WTC11 (cell line): Measurements from ENCODE around the gene GALNT17. TPM values are rescaled to one million over a fixed set of nuclear protein-coding genes. Genes with fewer than 3 reads are reported as not detected.

Experiments
- ATAC-seq: fragments of 200-7000 bp; cut with Tn5 transposase; 2 replicates; pipeline ENCODE4 v1.10.0; 2021; ENCODE audit warnings: mild to moderate bottlenecking, moderate library complexity
- CTCF ChIA-PET: fragments of 300-600 bp; sonication (Branson Sonifier 250); formaldehyde crosslinking; loops from one replicate; lab custom pipeline; 2021; ENCODE audit warnings: antibody characterized with exemption; lab: Charles Lee
- POLR2A ChIA-PET: fragments of 350-600 bp; sonication (Branson Sonifier 250); formaldehyde crosslinking; loops from one replicate; lab custom pipeline; 2021; ENCODE audit warnings: antibody characterized with exemption; lab: Charles Lee
- DNase-seq: peaks from one replicate; pipeline ENCODE4 v3.0.0; 2021; ENCODE audit warnings: low spot score
- H3K27ac Mint-ChIP-seq: 2 replicates; pipeline ENCODE4 v1.8.0; 2021; ENCODE audit warnings: mixed read lengths
- H3K27me3 Mint-ChIP-seq: 2 replicates; pipeline ENCODE4 v1.8.0; 2021; ENCODE audit warnings: low read depth, mild to moderate bottlenecking, moderate library complexity, mixed read lengths
- H3K36me3 Mint-ChIP-seq: 2 replicates; pipeline ENCODE4 v1.8.0; 2021; ENCODE audit warnings: mixed read lengths
- H3K4me1 Mint-ChIP-seq: 2 replicates; pipeline ENCODE4 v1.8.0; 2022; ENCODE audit warnings: mixed read lengths
- H3K4me3 Mint-ChIP-seq: 2 replicates; pipeline ENCODE4 v1.8.0; 2021; ENCODE audit warnings: mild to moderate bottlenecking, moderate library complexity, mixed read lengths
- H3K9me3 Mint-ChIP-seq: 2 replicates; pipeline ENCODE4 v1.8.0; 2021; ENCODE audit warnings: mixed read lengths
- CREM ChIP-seq: sonication (generic); formaldehyde crosslinking; IDR thresholded peaks from 2 replicates; pipeline ENCODE4 v1.8.1; 2022; ENCODE audit warnings: mild to moderate bottlenecking, missing genetic modification reagents, moderate library complexity
- ELF4 ChIP-seq: sonication (generic); formaldehyde crosslinking; IDR thresholded peaks from 2 replicates; pipeline ENCODE4 v1.8.1; 2022; ENCODE audit warnings: low read depth, mild to moderate bottlenecking, moderate library complexity, missing genetic modification reagents
- EMX1 ChIP-seq: fragments of 250-450 bp; sonication (Bioruptor Pico); IDR thresholded peaks from 2 replicates; pipeline ENCODE4 v1.8.0; 2021; ENCODE audit warnings: mild to moderate bottlenecking
- ERG ChIP-seq: fragments of 250-450 bp; sonication (Bioruptor Pico); IDR thresholded peaks from 2 replicates; pipeline ENCODE4 v1.8.0; 2021; ENCODE audit warnings: mild to moderate bottlenecking
- FOXK1 ChIP-seq: sonication (generic); formaldehyde crosslinking; IDR thresholded peaks from 2 replicates; pipeline ENCODE4 v1.8.0; 2022; ENCODE audit warnings: mild to moderate bottlenecking, moderate library complexity, missing genetic modification reagents
- FOXP1 ChIP-seq: sonication (generic); formaldehyde crosslinking; IDR thresholded peaks from 2 replicates; pipeline ENCODE4 v1.8.0; 2022; ENCODE audit warnings: missing genetic modification reagents, mild to moderate bottlenecking, moderate library complexity, borderline replicate concordance
- MAX ChIP-seq: sonication (generic); formaldehyde crosslinking; IDR thresholded peaks from 2 replicates; pipeline ENCODE4 v1.8.0; 2022; ENCODE audit warnings: mild to moderate bottlenecking, missing genetic modification reagents
- NFE2L1 ChIP-seq: sonication (generic); formaldehyde crosslinking; IDR thresholded peaks from 2 replicates; pipeline ENCODE4 v1.8.1; 2023; ENCODE audit warnings: missing genetic modification reagents
- NR1H2 ChIP-seq: sonication (generic); formaldehyde crosslinking; IDR thresholded peaks from 2 replicates; pipeline ENCODE4 v1.9.0; 2021; ENCODE audit warnings: mild to moderate bottlenecking, moderate library complexity, missing genetic modification reagents
- RELA ChIP-seq: sonication (generic); formaldehyde crosslinking; IDR thresholded peaks from 2 replicates; pipeline ENCODE4 v1.8.1; 2022; ENCODE audit warnings: missing genetic modification reagents, mild to moderate bottlenecking, borderline replicate concordance
- SMAD4 ChIP-seq: sonication (generic); formaldehyde crosslinking; IDR thresholded peaks from 2 replicates; pipeline ENCODE4 v1.8.0; 2022; ENCODE audit warnings: mild to moderate bottlenecking, missing genetic modification reagents
- SP1 ChIP-seq: sonication (generic); formaldehyde crosslinking; conservative IDR thresholded peaks from 2 replicates; pipeline ENCODE4 v1.8.1; 2022; ENCODE audit warnings: missing genetic modification reagents
- STAT6 ChIP-seq: sonication (generic); formaldehyde crosslinking; conservative IDR thresholded peaks from 2 replicates; pipeline ENCODE4 v1.8.1; 2023; ENCODE audit warnings: mild to moderate bottlenecking, low read depth, missing genetic modification reagents, moderate library complexity
- TEAD1 ChIP-seq: sonication (generic); formaldehyde crosslinking; IDR thresholded peaks from 2 replicates; pipeline ENCODE4 v1.8.0; 2022; ENCODE audit warnings: mild to moderate bottlenecking, missing genetic modification reagents
- TEAD4 ChIP-seq: sonication (generic); formaldehyde crosslinking; IDR thresholded peaks from 2 replicates; pipeline ENCODE4 v1.8.0; 2022; ENCODE audit warnings: mild to moderate bottlenecking, missing genetic modification reagents
- ZBTB21 ChIP-seq: sonication (generic); formaldehyde crosslinking; IDR thresholded peaks from 2 replicates; pipeline ENCODE4 v1.8.1; 2023; ENCODE audit warnings: mild to moderate bottlenecking, missing genetic modification reagents, borderline replicate concordance
- ZNF219 ChIP-seq: sonication (generic); formaldehyde crosslinking; IDR thresholded peaks from 2 replicates; pipeline ENCODE4 v1.8.0; 2023; ENCODE audit warnings: missing genetic modification reagents, mild to moderate bottlenecking, borderline replicate concordance
- ZNF317 ChIP-seq: sonication (generic); formaldehyde crosslinking; IDR thresholded peaks from 2 replicates; pipeline ENCODE4 v1.8.1; 2023; ENCODE audit warnings: low read depth, mild to moderate bottlenecking, moderate library complexity, missing genetic modification reagents, borderline replicate concordance
- ZNF532 ChIP-seq: fragments of 250-450 bp; sonication (Bioruptor Pico); IDR thresholded peaks from 2 replicates; pipeline ENCODE4 v1.9.0; 2021; ENCODE audit warnings: mild to moderate bottlenecking, borderline replicate concordance
- ZNF671 ChIP-seq: fragments of 250-450 bp; sonication (Bioruptor Pico); IDR thresholded peaks from 2 replicates; pipeline ENCODE4 v1.8.0; 2021; ENCODE audit warnings: mild to moderate bottlenecking
- total RNA-seq: library from RNA; stranded (reverse); gene quantifications from 3 replicates; pipeline ENCODE4 v1.2.3, GENCODE V29; 2021
- TF ChIP-seq, protein P1 (sequence below): sonication (generic); formaldehyde crosslinking; IDR thresholded peaks from 2 replicates; pipeline ENCODE4 v1.8.1; 2023; ENCODE audit warnings: mild to moderate bottlenecking, missing genetic modification reagents, borderline replicate concordance
- TF ChIP-seq, protein P2 (sequence below): fragments of 250-450 bp; sonication (Bioruptor Pico); IDR thresholded peaks from 2 replicates; pipeline ENCODE4 v1.9.0; 2021; ENCODE audit warnings: mild to moderate bottlenecking

The GALNT17 gene
- total RNA-seq, 1 experiment from 2014 or later, result 61.1 TPM

- no peak for TF ChIP-seq MAX (CRISPR knock-in tag)
- TF ChIP-seq FOXK1, result no peak
- TF ChIP-seq ZBTB21 (CRISPR knock-in tag), result no peak
- no peak for TF ChIP-seq ZNF532 (CRISPR knock-in tag)
- TF ChIP-seq FOXP1 (CRISPR knock-in tag), result no peak
Measured at GRCh38 chr7:71444130-71444529, 312.2 kb downstream of the GALNT17 start (continued).

DNA sequence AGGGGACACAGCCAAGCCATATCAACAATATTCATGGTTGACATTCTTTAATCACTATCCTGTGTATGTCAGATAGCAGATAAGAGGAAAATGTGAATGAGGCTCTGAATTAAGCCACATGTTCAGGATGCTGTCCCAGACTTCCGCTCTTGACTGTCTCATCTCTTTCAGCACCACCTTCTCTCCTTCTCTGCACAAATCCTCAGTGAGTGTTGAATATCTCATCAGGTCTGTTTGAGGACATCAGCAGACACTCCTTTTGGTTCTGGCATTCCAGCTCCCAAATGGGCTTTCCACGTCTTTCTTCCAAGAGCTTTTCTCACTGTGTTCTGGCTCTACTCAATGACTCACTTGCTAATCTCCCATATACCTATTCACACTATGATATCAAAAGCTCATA, 321.7 kb downstream of the GALNT17 start:
- ChIA-PET CTCF (interaction anchor here (1.5 kb wide), 1 partner anchor 13 kb away, joined by 3 read pairs; no protein-coding TSS in a partner anchor), POLR2A (interaction anchor here (0.6 kb wide), 1 partner anchor 247 kb away, joined by 3 read pairs; no protein-coding TSS in a partner anchor)
- peaks cover 65% of the 10 kb centered on the region for H3K4me1 Mint-ChIP-seq
- DNase-seq (no peak), ATAC-seq (no peak)
- H3K36me3 Mint-ChIP-seq, result peaks cover 21% of the 10 kb centered on the region
- no peaks in the 10 kb centered on the region for H3K27me3 Mint-ChIP-seq
- 0 out of 2 replicates have a peak overlapping the region, but pooled peaks have one; percentile 81 for H3K27ac Mint-ChIP-seq
- no peak overlapping the region for H3K4me3 Mint-ChIP-seq
- H3K9me3 Mint-ChIP-seq, result peaks cover 8% of the 10 kb centered on the region; the same call in 1 of the 2 replicates
- TF ChIP-seq ERG (CRISPR knock-in tag), result no peak
- TF ChIP-seq, protein P1, sequence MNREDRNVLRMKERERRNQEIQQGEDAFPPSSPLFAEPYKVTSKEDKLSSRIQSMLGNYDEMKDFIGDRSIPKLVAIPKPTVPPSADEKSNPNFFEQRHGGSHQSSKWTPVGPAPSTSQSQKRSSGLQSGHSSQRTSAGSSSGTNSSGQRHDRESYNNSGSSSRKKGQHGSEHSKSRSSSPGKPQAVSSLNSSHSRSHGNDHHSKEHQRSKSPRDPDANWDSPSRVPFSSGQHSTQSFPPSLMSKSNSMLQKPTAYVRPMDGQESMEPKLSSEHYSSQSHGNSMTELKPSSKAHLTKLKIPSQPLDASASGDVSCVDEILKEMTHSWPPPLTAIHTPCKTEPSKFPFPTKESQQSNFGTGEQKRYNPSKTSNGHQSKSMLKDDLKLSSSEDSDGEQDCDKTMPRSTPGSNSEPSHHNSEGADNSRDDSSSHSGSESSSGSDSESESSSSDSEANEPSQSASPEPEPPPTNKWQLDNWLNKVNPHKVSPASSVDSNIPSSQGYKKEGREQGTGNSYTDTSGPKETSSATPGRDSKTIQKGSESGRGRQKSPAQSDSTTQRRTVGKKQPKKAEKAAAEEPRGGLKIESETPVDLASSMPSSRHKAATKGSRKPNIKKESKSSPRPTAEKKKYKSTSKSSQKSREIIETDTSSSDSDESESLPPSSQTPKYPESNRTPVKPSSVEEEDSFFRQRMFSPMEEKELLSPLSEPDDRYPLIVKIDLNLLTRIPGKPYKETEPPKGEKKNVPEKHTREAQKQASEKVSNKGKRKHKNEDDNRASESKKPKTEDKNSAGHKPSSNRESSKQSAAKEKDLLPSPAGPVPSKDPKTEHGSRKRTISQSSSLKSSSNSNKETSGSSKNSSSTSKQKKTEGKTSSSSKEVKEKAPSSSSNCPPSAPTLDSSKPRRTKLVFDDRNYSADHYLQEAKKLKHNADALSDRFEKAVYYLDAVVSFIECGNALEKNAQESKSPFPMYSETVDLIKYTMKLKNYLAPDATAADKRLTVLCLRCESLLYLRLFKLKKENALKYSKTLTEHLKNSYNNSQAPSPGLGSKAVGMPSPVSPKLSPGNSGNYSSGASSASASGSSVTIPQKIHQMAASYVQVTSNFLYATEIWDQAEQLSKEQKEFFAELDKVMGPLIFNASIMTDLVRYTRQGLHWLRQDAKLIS, result no peak
- no peak for TF ChIP-seq ZBTB21 (CRISPR knock-in tag)
- no peak for TF ChIP-seq NFE2L1 (CRISPR knock-in tag)
- TF ChIP-seq, protein P2, sequence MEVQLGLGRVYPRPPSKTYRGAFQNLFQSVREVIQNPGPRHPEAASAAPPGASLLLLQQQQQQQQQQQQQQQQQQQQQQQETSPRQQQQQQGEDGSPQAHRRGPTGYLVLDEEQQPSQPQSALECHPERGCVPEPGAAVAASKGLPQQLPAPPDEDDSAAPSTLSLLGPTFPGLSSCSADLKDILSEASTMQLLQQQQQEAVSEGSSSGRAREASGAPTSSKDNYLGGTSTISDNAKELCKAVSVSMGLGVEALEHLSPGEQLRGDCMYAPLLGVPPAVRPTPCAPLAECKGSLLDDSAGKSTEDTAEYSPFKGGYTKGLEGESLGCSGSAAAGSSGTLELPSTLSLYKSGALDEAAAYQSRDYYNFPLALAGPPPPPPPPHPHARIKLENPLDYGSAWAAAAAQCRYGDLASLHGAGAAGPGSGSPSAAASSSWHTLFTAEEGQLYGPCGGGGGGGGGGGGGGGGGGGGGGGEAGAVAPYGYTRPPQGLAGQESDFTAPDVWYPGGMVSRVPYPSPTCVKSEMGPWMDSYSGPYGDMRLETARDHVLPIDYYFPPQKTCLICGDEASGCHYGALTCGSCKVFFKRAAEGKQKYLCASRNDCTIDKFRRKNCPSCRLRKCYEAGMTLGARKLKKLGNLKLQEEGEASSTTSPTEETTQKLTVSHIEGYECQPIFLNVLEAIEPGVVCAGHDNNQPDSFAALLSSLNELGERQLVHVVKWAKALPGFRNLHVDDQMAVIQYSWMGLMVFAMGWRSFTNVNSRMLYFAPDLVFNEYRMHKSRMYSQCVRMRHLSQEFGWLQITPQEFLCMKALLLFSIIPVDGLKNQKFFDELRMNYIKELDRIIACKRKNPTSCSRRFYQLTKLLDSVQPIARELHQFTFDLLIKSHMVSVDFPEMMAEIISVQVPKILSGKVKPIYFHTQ (CRISPR knock-in tag), result no peak
- TF ChIP-seq NR1H2, result no peak
- no peak for TF ChIP-seq EMX1 (CRISPR knock-in tag)
- TF ChIP-seq STAT6 (CRISPR knock-in tag), result no peak
- no peak for TF ChIP-seq TEAD1 (CRISPR knock-in tag)
- TF ChIP-seq ELF4 (CRISPR knock-in tag), result no peak
- TF ChIP-seq SP1 (CRISPR knock-in tag), result no peak
- no peak for TF ChIP-seq ZNF317
- TF ChIP-seq CREM (CRISPR knock-in tag), result no peak
- TF ChIP-seq TEAD4, result no peak
- TF ChIP-seq RELA (CRISPR knock-in tag), result no peak
- no peak for TF ChIP-seq ZNF671 (CRISPR knock-in tag)
- TF ChIP-seq ZNF219 (CRISPR knock-in tag), result no peak
- TF ChIP-seq SMAD4 (CRISPR knock-in tag), result no peak
